Urothelium cell line (cell line): Measurements from ENCODE around the gene BAZ1B.

ENCODE experiments used
- DNase-seq: peaks from one replicate; pipeline ENCODE4 v3.0.0; 2011; ENCODE audit warnings: low spot score, mixed read lengths
- FAIRE-seq: peaks from 2 replicates; lab custom pipeline; 2011; peaks lifted over from hg19 to GRCh38; lab: Jason Lieb, UNC

Gene BAZ1B

DNA sequence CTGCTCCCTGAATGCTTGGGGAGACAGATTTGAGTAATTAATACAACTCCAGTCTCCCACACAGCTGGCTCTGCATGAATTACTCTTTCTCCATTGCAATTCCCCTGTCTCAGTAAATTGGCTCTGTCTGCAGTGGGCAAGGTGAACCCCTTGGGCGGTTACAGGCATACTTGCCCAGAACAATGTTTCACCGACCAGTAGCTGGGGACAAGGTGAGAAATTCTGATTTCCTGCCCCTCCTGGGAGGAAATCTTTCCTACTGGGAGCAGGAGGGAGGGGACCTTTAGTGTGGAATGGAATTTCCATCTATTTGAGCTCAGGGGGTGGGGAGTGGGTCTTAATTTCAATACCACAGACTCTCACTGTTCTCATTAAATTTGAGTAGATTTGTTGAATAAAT, 130.7 kb downstream of the BAZ1B start:
- DNase-seq: no peak
- no peak for FAIRE-seq
